NCI-H2171 treated with DMSO at 0.1 percent for 48 hours (cell line): ENCODE results near the gene ZBTB20.
A peak's percentile ranks its signal among the peaks of the same experiment; 100 is the strongest.
"Not testable (repeated sequence)": the region's sequence is repeated elsewhere in the genome, so short reads cannot be mapped to it uniquely, and the experiment has no call there.

Experiments
- DNase-seq: peaks from one replicate; lab custom pipeline; 2025; lab: John Stamatoyannopoulos, UW

ZBTB20 gene

DNA sequence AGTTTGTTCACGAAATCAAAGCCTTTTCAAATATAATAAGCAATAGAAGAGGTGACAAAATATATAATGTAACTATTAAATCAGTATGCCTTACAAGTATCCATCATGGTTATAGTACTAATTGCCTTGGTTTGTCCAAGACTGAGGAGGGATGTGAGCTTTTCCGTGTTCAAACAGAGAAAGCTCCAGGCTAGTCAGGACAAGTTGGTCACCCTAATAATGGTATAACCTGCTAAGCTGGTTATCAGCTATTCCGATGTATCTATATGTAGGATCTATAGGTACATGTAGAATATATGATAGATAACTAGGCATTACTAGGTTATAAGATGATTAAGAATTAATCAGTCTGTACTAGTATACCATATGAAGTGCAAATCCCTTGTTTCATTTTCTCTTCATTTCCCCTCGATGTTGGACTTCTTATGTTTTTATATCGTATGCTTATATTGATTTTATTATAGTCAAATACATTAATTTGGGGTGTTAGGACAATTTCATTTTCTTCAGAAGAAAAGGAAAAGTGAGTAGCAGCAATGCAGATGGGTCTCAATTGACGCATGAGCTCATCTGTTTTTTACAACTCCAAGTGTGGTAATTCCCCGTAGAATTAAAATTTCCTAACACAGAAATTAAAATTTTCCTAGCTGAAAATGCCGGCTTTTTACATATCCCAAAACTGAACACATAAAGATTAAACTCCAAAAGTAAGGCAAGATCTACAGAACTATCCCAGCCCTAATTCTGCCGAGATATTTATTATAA is 434.2 kb downstream of the ZBTB20 start:
- no peak for DNase-seq

DNA sequence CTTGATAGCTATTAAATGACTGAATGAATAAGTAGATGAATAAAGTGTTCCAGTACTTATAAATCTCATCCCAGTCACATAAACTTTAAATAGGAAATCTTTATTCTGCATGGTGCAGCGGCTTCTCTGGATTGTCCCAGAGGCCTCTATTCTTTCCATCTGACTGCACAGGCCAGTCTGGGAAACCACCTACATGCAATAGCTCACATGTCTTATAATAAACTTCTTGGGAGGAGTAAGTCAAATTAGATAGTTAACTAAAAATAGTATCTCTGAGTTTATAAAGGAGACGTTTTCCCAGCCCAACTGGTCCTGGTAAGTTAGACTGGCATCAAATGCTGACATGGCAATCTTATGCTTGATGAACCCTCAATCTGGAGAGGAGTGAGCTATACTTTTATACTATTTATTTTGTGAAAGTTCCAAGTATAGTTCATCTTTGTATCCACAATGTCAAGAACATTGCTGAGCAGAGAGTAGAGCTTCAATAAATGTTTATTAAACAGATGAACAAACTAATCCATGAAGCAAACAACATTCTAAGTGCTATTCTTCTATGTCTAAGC is 435.7 kb downstream of the ZBTB20 start:
- DNase-seq = no peak

DNA sequence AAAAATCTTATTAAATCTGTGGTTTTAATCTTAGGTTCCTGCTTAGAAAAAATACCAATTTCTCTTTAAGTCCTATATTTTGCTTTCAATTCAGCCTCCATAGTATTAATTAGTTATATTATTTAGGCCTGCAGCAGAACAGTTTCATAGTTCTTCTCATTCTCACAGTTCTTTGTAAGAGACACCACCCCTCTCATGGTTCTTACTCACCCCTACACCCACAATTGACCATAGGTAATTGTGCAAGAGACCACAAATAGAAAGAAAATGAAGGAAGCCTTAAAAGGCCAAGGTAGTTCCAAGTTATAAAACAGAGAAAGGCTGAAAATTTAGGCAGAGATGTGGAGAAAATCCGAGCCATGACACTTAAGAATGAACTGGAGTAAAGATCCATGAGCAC is 438.0 kb downstream of the ZBTB20 start:
- DNase-seq = no peak

DNA sequence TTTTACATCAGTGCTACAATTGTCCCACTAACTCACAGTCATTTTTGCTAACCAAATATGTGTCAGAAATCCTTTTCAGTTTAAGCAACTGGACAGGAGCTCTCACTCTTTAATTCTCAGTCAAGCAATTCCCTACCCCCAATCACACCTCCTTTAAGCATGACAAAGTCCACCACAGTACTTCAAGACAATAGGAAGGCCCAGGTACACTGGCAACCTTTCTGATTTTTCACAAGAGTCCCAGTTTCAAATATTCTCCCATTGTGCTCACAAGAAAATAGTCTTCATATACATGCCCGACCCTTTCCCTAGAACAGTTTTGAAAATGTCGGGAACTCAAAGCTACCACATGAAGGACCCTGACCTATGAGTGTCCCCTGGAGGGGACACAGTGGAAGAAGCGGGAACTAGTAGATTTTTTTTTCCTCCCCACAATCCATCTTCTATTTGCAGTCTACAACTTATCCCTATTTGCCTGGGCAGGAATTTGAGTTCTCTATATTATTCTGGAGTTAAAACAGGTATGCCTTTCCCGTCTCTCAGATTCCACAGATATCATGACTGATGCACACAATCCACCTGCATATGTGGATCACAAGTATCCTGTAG is 439.7 kb downstream of the ZBTB20 start:
- no peak for DNase-seq

DNA sequence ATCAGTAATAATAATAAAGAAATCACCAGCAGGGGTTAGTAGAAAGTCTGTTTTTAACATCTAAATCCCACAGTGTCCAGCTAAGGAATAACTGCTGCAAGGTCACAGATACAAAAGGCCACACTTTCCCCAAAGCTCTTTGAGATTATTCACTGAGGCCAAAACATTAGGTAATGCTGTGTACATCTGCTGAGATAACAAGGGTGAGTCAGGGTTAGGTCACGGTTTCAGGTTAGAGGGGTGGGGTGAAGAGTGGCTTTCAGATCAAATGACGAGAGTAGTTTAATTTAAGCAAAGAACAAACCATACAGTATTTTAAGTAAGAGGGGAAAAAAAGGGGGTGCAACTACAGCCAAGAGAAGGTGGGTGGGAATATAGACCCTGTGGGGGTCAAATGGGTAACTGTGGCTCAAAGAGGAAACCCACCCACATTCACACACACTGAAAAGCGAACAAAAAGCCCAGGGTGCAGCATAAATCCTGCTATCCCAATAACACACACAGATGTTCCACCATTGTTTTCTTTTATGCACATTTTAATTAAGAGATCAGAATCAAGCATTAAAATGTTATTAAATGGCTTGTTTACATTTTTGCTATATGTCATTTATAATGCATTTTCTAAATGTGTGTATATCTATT is 440.4 kb downstream of the ZBTB20 start:
- peak; percentile 50 for DNase-seq

GRCh38 chr3:114700637-114701234 is 446.4 kb downstream of the ZBTB20 start:
- no peak for DNase-seq

DNA sequence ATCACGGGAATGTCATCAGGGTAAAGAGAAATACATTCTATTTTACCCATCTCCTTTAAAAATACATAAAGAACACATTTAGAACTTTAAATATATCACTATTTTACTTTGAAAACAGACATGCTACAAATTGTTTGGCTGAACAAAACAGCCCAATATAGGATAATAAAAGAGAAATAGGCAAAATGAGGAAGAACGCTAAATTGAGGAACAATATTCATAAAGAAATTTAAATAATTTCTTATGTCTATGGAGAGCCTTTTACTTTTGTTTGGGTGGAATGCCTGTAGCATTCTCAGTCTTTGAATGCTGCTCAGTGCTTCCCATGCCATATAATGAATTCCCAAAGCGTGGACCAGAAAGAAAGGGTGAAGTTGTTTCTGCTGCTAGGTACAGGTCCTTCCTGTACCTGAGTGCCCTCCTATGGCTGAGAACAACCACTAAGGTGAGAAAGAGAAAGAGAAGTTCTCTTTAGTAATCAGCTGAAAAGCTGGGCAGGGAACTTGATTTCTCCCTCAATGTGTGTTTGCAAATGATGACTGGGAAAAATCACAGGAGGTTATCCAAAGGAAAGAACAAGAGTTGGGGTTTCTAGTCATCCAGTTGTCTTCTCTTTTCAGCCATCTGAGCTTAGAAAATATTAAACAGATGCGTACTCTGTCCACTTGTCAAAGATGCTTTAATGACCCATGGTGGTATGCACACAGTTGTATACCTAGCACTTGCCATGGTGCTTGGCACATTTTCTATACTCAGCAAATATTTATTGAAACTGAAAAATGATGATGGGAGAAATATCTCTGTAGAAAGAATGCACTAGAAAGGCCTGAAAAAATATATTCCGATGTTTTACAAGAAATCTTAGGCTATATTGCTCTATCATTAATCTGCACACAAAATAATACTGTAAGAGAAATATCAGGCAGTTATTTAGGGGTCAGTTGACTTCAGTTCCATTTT is 448.7 kb downstream of the ZBTB20 start:
- DNase-seq = no peak

GRCh38 chr3:114697401-114697800 is 449.7 kb downstream of the ZBTB20 start:
- DNase-seq = no peak

- no peak for DNase-seq
Observed at GRCh38 chr3:114694251-114694650, 452.8 kb downstream of the ZBTB20 start.

DNA sequence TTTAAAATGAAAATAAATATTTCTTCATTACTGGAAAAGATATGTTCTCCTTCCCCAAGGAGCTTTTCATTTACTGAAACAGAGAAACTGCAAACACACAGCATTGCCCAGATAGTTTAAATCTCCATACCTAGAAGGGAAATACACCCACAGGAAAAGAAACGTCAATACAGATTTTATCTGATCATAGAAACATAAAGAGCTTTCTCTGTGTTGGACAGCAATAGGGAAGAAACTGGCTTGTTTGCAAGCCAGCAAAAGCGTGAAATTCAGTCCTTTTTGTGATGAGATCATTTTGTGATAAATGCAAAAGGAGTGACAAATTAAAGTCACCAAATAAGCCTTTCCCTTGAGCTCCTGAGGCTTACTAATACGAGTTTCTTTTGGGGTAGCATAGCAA is 455.2 kb downstream of the ZBTB20 start:
- DNase-seq = no peak

DNA sequence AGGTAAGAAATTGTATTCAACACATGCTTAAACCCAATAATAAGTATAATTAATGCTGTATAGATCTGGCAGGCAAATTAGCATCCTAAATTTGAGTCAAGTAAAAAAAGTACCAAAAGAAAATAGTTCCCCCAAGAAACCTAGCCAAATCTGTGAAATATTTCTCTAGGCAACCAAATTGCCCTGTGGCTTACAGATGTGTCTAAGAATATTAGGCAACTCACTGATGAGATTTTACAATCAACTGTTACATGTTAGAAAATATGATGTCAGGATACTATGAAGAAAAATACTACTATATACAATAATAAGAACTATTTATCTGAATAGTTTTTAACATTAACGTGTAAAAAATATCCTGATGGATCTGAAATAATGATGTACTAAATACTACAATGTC is 456.2 kb downstream of the ZBTB20 start:
- no peak for DNase-seq

DNA sequence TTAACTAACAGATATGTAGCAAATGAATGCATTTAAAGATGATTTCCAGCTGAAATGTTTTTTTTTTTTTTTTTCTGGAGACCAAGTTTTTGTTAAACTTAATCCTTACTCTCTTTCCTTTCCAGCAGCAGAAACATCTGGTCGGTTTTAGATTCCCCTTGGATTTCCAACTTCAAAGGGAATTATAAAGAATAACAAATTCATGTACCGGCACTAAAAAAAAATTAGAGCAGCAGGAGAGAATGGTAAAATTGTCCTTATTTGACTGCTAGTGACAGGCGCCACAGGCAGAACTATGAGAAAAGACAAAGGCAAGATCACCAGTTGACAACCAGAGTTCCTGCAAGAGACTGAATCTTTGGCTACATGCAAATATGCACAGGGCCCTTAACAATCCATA is 459.9 kb downstream of the ZBTB20 start:
- DNase-seq = no peak

GRCh38 chr3:114686621-114687020 is 460.5 kb downstream of the ZBTB20 start:
- no peak for DNase-seq

DNA sequence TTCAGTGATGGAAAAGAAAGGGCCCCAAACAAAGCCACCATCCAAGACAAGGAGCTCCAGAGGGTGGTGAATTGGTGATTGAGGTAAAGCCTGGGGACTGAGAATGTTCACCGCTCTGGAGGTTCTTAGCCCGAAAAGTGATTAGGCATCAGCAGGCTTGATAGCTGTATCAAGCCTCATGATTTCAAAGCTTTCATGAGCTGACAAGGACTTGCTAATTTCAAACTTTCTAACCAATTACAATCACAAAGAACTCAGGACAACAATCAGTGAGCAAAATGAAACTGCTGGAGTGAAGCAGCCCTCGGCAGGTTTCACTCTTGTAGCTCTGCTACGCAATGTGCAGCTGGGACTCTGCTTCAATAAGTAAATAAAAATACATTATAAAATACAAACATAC is 461.9 kb downstream of the ZBTB20 start:
- DNase-seq = no peak

GRCh38 chr3:114680299-114680698 is 466.8 kb downstream of the ZBTB20 start:
- DNase-seq = no peak

- DNase-seq = not testable (repeated sequence)
Observed at GRCh38 chr3:114679773-114680172, 467.3 kb downstream of the ZBTB20 start.

DNA sequence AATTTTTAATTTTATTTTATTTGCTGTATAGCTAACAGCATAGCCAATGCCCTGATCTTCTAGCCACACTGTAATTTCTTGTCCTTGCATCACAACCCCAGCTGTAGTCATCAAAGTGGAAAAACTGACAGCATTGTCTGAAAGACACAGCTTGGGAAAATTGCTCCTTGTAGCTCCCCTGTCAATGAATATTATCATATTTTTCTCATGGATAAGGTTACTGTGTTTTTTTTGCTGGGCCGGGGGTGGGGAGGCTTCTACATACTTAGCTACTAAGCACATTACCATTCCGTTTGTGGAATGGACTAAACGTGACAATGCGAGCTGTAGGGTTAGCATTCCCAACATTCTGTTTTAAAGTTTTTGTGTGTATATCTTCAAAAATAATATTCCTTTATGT is 472.0 kb downstream of the ZBTB20 start:
- peak; percentile 47 for DNase-seq

- no peak for DNase-seq
Observed at GRCh38 chr3:114674036-114674435, 473.1 kb downstream of the ZBTB20 start.

- no peak for DNase-seq
Observed at GRCh38 chr3:114673481-114673880, 473.6 kb downstream of the ZBTB20 start.

GRCh38 chr3:114672692-114673447 is 474.2 kb downstream of the ZBTB20 start:
- DNase-seq = no peak
